ENCODE results near the gene VRK1. TPM values are rescaled to one million over a fixed set of nuclear protein-coding genes. Genes with fewer than 3 reads are reported as not detected.

Gene VRK1
- total RNA-seq, 1 donor from 2014 or later, result 52.7 TPM

DNA sequence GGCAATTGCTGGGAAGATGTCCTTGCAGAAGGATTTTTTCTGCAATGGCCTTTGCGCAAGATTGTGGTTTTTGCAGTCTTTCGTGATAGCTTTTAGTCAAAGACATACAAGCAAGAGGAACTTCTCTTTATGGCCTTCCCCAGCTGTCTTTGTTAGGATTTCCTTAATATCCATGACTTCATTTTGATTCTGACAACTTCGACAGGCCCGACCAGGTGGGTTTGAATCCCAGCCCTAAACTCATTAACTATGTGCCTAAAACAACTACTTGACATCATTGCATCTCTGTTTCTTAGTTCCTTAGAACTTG, 13.3 kb upstream of the VRK1 start:
- Histone ChIP-seq H3K27ac (ENCODE audit: low read depth, low read length) (no peak overlapping the region), H3K4me1 (ENCODE audit: control insufficient read depth in 3 of 3, insufficient read depth in 3 of 3, low read length in 3 of 3) (no peaks in the 10 kb centered on the region), H3K36me3 (ENCODE audit: control insufficient read depth in 3 of 3, insufficient read depth in 3 of 3, low read length in 3 of 3) (no peaks in the 10 kb centered on the region), H3K27me3 (ENCODE audit: control insufficient read depth in 3 of 3, insufficient read depth in 3 of 3, low read length in 3 of 3) (peaks cover 0 to 5% (median 0%) of the 10 kb centered on the region in 3 donors), H3K9me3 (ENCODE audit: control insufficient read depth in 3 of 3, low read length in 3 of 3) (no peaks in the 10 kb centered on the region), H3K4me3 (ENCODE audit: low read length in 3 of 3) (no peak overlapping the region), H3K9ac (ENCODE audit: low read depth in 1 of 3, low read length in 3 of 3) (no peak overlapping the region)

DNA sequence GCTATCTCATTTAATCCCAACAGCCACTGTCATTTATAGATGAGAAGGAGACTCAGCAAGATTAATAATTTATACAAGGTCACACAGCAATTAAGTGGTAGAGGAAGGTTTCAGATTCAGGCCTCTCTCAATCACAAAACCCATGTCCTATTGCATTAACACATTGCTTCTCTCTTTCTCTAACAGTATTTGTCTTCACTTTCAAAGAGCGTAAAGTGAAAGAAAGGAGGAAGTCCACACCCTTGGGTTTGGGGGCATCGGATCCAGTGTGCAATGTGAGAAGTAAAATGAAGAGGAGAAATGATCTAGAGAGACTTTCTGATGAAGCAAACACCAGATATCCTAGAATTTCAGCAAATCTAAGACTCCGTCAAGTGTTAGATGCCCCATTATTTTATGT, 7.0 kb upstream of the VRK1 start:
- Histone ChIP-seq H3K27ac (ENCODE audit: low read depth, low read length) (no peak overlapping the region), H3K4me3 (ENCODE audit: low read length in 3 of 3) (no peak overlapping the region), H3K9me3 (ENCODE audit: control insufficient read depth in 3 of 3, low read length in 3 of 3) (no peaks in the 10 kb centered on the region), H3K27me3 (ENCODE audit: control insufficient read depth in 3 of 3, insufficient read depth in 3 of 3, low read length in 3 of 3) (peaks cover 0 to 5% (median 0%) of the 10 kb centered on the region in 3 donors), H3K4me1 (ENCODE audit: control insufficient read depth in 3 of 3, insufficient read depth in 3 of 3, low read length in 3 of 3) (no peaks in the 10 kb centered on the region), H3K36me3 (ENCODE audit: control insufficient read depth in 3 of 3, insufficient read depth in 3 of 3, low read length in 3 of 3) (no peaks in the 10 kb centered on the region), H3K9ac (ENCODE audit: low read depth in 1 of 3, low read length in 3 of 3) (no peak overlapping the region)

DNA sequence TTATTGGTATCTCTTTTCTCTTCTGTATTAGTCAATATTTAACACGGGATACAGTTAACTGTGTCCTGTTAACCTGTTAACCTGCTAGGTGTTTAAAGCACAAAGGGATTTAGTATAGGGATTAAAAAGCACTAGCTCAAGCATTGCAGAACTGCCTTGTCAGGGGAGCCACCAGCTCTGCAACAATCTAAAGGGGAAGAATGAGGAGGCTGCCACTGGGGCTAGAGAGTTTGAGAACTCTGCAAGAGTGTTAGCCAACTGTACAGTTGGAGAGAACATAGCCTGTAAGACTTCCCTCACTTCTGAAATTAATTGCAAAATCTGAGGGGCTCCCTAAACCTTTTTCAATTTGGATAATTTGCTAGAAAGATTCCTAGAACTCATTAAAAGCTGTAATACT, 6.5 kb upstream of the VRK1 start:
- no peak overlapping the region for H3K9ac ChIP-seq (ENCODE audit: low read depth in 1 of 3, low read length in 3 of 3)
- H3K36me3 ChIP-seq (ENCODE audit: control insufficient read depth in 3 of 3, insufficient read depth in 3 of 3, low read length in 3 of 3), result no peaks in the 10 kb centered on the region

DNA sequence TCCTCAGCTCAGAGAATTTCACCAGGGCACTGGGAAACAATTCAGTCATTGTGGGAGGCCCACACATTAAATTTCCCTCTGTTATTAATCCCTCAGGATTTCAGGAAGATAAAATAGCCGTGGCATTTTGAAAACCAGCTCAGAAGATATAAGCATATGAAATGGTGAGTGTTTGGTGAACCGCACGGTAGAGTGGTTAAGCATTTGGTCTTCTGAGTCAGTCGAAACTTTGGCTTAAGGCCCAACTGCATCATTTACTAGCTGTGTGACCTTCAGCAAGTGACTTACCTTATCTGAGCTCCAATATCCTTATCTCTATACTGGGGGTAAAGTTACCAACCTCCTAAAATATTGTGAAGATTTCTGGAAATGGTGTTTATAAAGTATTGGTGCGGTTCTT, 5.2 kb upstream of the VRK1 start:
- H3K27ac ChIP-seq (ENCODE audit: low read depth, low read length), result no peak overlapping the region
- H3K27me3 ChIP-seq (ENCODE audit: control insufficient read depth in 3 of 3, insufficient read depth in 3 of 3, low read length in 3 of 3), result no peaks in the 10 kb centered on the region
- H3K9ac ChIP-seq (ENCODE audit: low read depth in 1 of 3, low read length in 3 of 3), result no peak overlapping the region
- H3K36me3 ChIP-seq (ENCODE audit: control insufficient read depth in 3 of 3, insufficient read depth in 3 of 3, low read length in 3 of 3), result no peaks in the 10 kb centered on the region
- H3K4me3 ChIP-seq (ENCODE audit: low read length in 3 of 3), result no peak overlapping the region
- H3K4me1 ChIP-seq (ENCODE audit: control insufficient read depth in 3 of 3, insufficient read depth in 3 of 3, low read length in 3 of 3), result no peaks in the 10 kb centered on the region
- no peaks in the 10 kb centered on the region for H3K9me3 ChIP-seq (ENCODE audit: control insufficient read depth in 3 of 3, low read length in 3 of 3)

More for the DNA sequence above, 6.5 kb upstream of the VRK1 start:
- Histone ChIP-seq H3K27ac (ENCODE audit: low read depth, low read length) (no peak overlapping the region), H3K27me3 (ENCODE audit: control insufficient read depth in 3 of 3, insufficient read depth in 3 of 3, low read length in 3 of 3) (peaks cover 0 to 5% (median 0%) of the 10 kb centered on the region in 3 donors), H3K4me1 (ENCODE audit: control insufficient read depth in 3 of 3, insufficient read depth in 3 of 3, low read length in 3 of 3) (no peaks in the 10 kb centered on the region), H3K9me3 (ENCODE audit: control insufficient read depth in 3 of 3, low read length in 3 of 3) (no peaks in the 10 kb centered on the region), H3K4me3 (ENCODE audit: low read length in 3 of 3) (no peak overlapping the region)

DNA sequence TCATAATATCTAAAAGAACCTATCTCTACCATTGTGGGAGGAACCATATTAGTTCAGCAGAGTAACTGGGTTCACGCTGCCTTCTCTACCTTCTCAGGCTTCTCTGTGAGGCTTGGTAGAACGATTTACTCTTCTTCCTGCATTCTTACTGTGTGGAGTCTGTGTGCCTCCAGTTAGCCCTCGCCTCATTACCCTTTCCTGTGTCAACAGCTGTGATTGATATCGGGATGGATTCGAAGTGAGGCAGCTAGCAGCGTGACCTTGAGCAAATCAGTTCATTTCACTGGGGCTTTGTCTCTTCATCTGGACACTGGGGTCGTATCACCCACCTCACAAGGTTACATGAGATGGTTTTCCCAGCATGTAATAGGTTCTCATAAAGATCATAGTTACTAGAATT, 4.6 kb upstream of the VRK1 start:
- Histone ChIP-seq H3K9me3 (ENCODE audit: control insufficient read depth in 3 of 3, low read length in 3 of 3) (no peaks in the 10 kb centered on the region), H3K4me3 (ENCODE audit: low read length in 3 of 3) (no peak overlapping the region), H3K9ac (ENCODE audit: low read depth in 1 of 3, low read length in 3 of 3) (no peak overlapping the region), H3K27me3 (ENCODE audit: control insufficient read depth in 3 of 3, insufficient read depth in 3 of 3, low read length in 3 of 3) (no peaks in the 10 kb centered on the region), H3K36me3 (ENCODE audit: control insufficient read depth in 3 of 3, insufficient read depth in 3 of 3, low read length in 3 of 3) (no peaks in the 10 kb centered on the region), H3K27ac (ENCODE audit: low read depth, low read length) (no peak overlapping the region), H3K4me1 (ENCODE audit: control insufficient read depth in 3 of 3, insufficient read depth in 3 of 3, low read length in 3 of 3) (peaks cover 0 to under 1% (median under 1%) of the 10 kb centered on the region in 3 donors)

DNA sequence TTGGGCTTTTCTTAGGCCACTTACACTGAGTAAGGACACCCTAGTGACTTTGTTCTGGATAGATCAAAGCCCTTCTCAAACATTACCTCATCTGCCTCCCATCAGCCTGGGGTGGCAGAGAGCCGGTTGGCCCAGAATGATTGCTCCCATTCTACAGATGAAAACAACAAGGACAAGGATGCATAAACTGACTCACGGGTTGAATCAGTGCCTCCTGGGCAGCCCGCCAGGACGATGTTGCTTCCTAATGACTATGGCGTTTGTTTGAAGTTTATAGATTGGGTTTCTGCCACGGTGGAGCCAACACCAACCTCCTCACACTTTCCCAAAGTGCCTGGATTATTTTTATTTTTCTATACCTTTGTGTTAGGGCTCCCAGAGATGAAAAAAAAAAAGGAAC, 3.6 kb upstream of the VRK1 start:
- Histone ChIP-seq H3K4me3 (ENCODE audit: low read length in 3 of 3) (no peak overlapping the region), H3K4me1 (ENCODE audit: control insufficient read depth in 3 of 3, insufficient read depth in 3 of 3, low read length in 3 of 3) (peaks cover 7 to 8% (median 7%) of the 10 kb centered on the region in 3 donors), H3K27me3 (ENCODE audit: control insufficient read depth in 3 of 3, insufficient read depth in 3 of 3, low read length in 3 of 3) (no peaks in the 10 kb centered on the region), H3K27ac (ENCODE audit: low read depth, low read length) (no peak overlapping the region), H3K9ac (ENCODE audit: low read depth in 1 of 3, low read length in 3 of 3) (no peak overlapping the region), H3K9me3 (ENCODE audit: control insufficient read depth in 3 of 3, low read length in 3 of 3) (no peaks in the 10 kb centered on the region), H3K36me3 (ENCODE audit: control insufficient read depth in 3 of 3, insufficient read depth in 3 of 3, low read length in 3 of 3) (no peaks in the 10 kb centered on the region)

DNA sequence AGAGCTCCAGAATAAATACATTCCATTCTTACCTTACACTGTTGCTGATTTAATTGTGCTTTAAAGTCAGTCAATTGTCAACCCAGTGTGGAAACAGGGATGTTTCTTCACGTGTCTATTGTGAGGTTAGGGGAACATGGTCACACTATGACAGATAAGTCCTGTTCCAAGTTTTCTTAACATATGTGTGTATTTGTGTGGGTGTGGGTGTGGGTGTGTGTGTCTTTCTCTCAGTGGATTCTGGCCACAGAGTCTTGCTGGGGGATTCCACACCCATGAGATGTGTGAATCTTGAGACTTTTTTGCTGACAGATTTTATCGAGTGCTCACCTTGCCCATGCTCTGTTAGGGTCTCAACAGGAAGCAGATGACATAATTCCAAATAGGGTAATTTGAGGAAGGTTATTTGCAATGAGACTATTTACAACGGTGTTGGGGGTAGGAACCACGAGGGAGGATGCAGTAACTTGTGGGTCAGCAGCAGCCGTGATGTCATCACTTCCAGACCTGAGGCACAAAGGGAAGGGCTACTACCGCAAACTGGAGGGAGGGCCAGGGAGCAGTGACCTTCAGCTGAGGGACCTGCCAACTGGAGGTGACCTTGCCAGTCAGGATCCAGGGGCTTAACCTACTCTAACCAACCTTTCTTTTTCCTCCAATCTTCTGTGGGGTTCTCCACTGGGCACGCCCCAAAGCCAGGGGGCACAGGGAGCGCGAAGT, 1.9 kb upstream of the VRK1 start:
- Histone ChIP-seq H3K36me3 (ENCODE audit: control insufficient read depth in 3 of 3, insufficient read depth in 3 of 3, low read length in 3 of 3) (no peaks in the 10 kb centered on the region), H3K27ac (ENCODE audit: low read depth, low read length) (no peak overlapping the region), H3K9me3 (ENCODE audit: control insufficient read depth in 3 of 3, low read length in 3 of 3) (no peaks in the 10 kb centered on the region), H3K27me3 (ENCODE audit: control insufficient read depth in 3 of 3, insufficient read depth in 3 of 3, low read length in 3 of 3) (no peaks in the 10 kb centered on the region), H3K4me1 (ENCODE audit: control insufficient read depth in 3 of 3, insufficient read depth in 3 of 3, low read length in 3 of 3) (peaks cover 7 to 8% (median 7%) of the 10 kb centered on the region in 3 donors), H3K4me3 (ENCODE audit: low read length in 3 of 3) (no peak overlapping the region), H3K9ac (ENCODE audit: low read depth in 1 of 3, low read length in 3 of 3) (no peak overlapping the region)

DNA sequence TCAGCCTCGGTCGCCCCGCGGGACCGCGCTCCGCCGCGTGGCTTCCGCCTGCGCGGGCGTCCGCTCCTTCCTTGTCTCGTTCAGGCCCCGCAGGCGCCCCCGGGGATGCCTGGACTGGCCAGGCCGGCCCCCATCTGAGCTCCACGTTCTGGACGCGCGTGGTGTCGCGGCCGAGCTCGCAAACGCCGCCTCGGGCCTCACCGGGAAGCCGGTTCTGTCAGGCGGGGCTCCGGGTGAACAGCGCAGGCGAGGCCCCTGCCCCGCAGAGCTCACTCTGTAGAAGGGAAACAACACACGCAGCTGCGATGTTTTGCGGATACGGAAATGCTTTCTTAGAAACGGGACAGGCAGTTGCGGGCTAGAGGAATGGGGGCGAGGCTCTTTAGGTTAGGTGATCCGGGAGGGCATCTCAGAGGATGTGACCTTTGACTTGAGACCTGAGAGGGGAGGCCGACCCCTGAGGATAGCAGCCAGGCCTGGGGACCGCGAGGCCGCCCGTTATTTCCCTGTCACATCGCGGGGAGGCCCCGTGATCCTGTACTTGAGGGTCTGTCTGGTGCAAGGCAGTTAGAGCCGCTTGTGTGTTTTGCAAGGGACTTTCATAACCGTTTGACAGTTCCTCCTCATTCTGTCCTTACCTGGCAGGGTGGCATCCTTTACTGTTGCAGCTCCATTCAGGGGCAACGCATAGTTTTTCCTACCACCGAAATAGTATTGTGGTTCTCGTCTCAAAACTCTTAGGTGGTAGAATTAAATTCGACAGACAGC, 584 bp downstream of the VRK1 start:
- Histone ChIP-seq H3K36me3 (ENCODE audit: control insufficient read depth in 3 of 3, insufficient read depth in 3 of 3, low read length in 3 of 3) (no peaks in the 10 kb centered on the region), H3K27me3 (ENCODE audit: control insufficient read depth in 3 of 3, insufficient read depth in 3 of 3, low read length in 3 of 3) (no peaks in the 10 kb centered on the region), H3K9ac (ENCODE audit: low read depth in 1 of 3, low read length in 3 of 3) (peak overlapping the region; percentile 64 to 77 (median 74)), H3K27ac (ENCODE audit: low read depth, low read length) (no peak overlapping the region), H3K4me1 (ENCODE audit: control insufficient read depth in 3 of 3, insufficient read depth in 3 of 3, low read length in 3 of 3) (peaks cover 7 to 8% (median 7%) of the 10 kb centered on the region in 3 donors), H3K4me3 (ENCODE audit: low read length in 3 of 3) (peak overlapping the region; percentile 80 to 83 (median 80)), H3K9me3 (ENCODE audit: control insufficient read depth in 3 of 3, low read length in 3 of 3) (no peaks in the 10 kb centered on the region)

DNA sequence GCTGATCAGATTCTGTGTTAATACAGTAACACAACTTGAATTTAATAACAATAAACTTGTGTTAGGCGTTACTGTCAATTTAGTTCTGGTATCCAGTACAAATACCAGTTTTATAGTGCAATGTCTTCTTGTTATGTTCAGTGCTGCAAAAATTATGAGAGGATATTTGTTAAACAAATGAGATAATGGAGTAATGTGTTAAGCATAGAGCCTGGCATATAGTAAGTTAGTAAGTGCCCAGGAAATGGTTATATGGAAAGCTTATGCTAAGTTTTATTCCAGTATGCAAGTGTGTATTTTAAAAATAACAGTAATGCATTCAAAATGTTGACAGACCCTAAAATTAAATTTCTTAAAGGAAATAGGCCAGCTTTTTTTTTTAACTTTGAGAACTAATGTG, 1.8 kb downstream of the VRK1 start:
- H3K36me3 ChIP-seq (ENCODE audit: control insufficient read depth in 3 of 3, insufficient read depth in 3 of 3, low read length in 3 of 3), result no peaks in the 10 kb centered on the region
- H3K27ac ChIP-seq (ENCODE audit: low read depth, low read length), result no peak overlapping the region
- no peaks in the 10 kb centered on the region for H3K27me3 ChIP-seq (ENCODE audit: control insufficient read depth in 3 of 3, insufficient read depth in 3 of 3, low read length in 3 of 3)
- H3K4me1 ChIP-seq (ENCODE audit: control insufficient read depth in 3 of 3, insufficient read depth in 3 of 3, low read length in 3 of 3), result peaks cover 7 to 8% (median 7%) of the 10 kb centered on the region in 3 donors
- no peak overlapping the region for H3K9ac ChIP-seq (ENCODE audit: low read depth in 1 of 3, low read length in 3 of 3)
- no peak overlapping the region for H3K4me3 ChIP-seq (ENCODE audit: low read length in 3 of 3)
- H3K9me3 ChIP-seq (ENCODE audit: control insufficient read depth in 3 of 3, low read length in 3 of 3), result no peaks in the 10 kb centered on the region

DNA sequence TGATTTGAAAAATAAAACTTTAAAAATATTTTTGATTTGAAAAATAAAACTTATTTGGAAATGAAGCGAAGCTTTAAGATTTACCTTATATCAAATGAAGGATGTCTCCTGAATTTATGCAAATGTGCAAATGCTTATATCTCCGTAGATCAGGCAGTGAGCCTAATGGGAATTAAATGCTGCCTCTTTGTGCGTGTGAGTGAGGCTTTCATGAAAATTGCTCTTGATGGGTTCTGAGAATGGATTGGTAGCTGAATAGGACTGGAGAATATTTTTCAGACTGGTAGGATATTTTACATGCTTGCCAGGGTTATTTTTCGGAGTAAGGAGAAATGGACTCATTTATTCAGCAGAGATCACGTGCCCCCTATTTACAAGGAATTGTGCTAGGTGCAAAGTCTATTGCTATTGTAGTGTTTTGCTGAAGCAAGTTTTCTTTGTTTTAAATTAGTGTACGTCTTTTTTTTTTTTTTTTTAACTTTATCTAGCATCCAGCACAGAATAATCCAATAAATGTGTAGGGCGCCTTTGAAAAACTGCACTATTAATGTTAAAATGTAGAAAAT, 2.4 kb downstream of the VRK1 start:
- Histone ChIP-seq H3K9ac (ENCODE audit: low read depth in 1 of 3, low read length in 3 of 3) (peak overlapping the region in 1 of 3 donors; percentile 24), H3K4me1 (ENCODE audit: control insufficient read depth in 3 of 3, insufficient read depth in 3 of 3, low read length in 3 of 3) (peaks cover 7 to 8% (median 7%) of the 10 kb centered on the region in 3 donors), H3K27me3 (ENCODE audit: control insufficient read depth in 3 of 3, insufficient read depth in 3 of 3, low read length in 3 of 3) (no peaks in the 10 kb centered on the region), H3K36me3 (ENCODE audit: control insufficient read depth in 3 of 3, insufficient read depth in 3 of 3, low read length in 3 of 3) (no peaks in the 10 kb centered on the region), H3K27ac (ENCODE audit: low read depth, low read length) (no peak overlapping the region), H3K9me3 (ENCODE audit: control insufficient read depth in 3 of 3, low read length in 3 of 3) (no peaks in the 10 kb centered on the region), H3K4me3 (ENCODE audit: low read length in 3 of 3) (no peak overlapping the region)
